ENCODE measurements around the gene RPL36. TPM values are rescaled to one million over a fixed set of nuclear protein-coding genes. Genes with fewer than 3 reads are reported as not detected.

Gene RPL36
- total and polyA plus RNA-seq, 10 donors = 294 to 2,825 (median 805) TPM

DNA sequence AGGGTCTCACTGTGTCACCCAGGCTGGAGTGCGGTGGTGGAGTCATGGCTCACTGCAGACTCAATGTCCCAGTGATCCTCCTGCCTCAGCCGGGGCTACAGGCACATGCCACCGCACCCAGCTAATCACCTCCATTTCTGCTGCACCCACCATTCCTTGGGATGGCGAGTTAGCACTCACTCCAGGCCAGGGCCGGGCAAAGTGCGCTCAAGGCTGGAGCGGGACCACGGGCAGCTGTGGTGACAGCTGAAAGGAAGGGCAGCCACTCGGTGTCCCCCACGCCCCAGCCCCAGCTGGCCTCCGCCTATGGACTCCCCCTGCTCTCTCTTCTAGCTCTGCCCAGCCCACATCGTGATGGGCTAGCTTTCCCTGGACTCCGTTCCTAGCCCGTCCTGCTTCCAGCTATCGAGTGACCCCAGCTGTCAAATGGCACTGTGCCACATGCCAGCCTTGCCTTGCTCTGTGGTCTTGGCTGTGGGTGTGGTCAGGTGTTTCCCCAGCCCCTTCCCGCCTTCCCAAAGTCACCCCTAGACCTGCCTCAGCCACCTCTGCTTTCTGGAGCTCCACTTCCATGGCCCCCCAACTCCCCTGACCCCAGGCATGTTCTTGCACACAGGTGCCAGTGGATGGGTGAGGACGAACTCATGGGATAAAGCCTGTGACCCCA is 13.9 kb upstream of the RPL36 start:
- Histone ChIP-seq H3K9me3 (no peaks in the 10 kb centered on the region), H3K27me3 (replicated peaks in 1 of 7) (no peaks in the 10 kb centered on the region), H3K36me3 (peaks cover 0 to 48% (median 11%) of the 10 kb centered on the region in 6 donors), H3K4me1 (peaks cover 11 to 28% (median 19%) of the 10 kb centered on the region in 6 donors), H3K4me3 (no peak overlapping the region), H3K27ac (no peak overlapping the region)
- 78 to 85% (median 80%) methylated on average over 9 to 17 of the region's 17 CpGs for WGBS, 5 donors
- DNase-seq = no peak
- TF ChIP-seq POLR2AphosphoS5 (IDR thresholded peaks at IDR 0.05) (peak in 1 of 3 donors; percentile 58), POLR2A (IDR thresholded peaks at IDR 0.05) (no peak)
- TF ChIP-seq, protein P1, sequence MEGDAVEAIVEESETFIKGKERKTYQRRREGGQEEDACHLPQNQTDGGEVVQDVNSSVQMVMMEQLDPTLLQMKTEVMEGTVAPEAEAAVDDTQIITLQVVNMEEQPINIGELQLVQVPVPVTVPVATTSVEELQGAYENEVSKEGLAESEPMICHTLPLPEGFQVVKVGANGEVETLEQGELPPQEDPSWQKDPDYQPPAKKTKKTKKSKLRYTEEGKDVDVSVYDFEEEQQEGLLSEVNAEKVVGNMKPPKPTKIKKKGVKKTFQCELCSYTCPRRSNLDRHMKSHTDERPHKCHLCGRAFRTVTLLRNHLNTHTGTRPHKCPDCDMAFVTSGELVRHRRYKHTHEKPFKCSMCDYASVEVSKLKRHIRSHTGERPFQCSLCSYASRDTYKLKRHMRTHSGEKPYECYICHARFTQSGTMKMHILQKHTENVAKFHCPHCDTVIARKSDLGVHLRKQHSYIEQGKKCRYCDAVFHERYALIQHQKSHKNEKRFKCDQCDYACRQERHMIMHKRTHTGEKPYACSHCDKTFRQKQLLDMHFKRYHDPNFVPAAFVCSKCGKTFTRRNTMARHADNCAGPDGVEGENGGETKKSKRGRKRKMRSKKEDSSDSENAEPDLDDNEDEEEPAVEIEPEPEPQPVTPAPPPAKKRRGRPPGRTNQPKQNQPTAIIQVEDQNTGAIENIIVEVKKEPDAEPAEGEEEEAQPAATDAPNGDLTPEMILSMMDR (IDR thresholded peaks at IDR 0.05 in 8 of 11, conservative IDR thresholded peaks at IDR 0.05 in 3 of 11) = no peak
- intact Hi-C loops (cut with DNase I; ENCODE audit: low total_unique reads) = loop anchor here (10.0 kb wide), 1 partner anchor 51 kb away; the partner anchor contains the start of genes SAFB and SAFB2

DNA sequence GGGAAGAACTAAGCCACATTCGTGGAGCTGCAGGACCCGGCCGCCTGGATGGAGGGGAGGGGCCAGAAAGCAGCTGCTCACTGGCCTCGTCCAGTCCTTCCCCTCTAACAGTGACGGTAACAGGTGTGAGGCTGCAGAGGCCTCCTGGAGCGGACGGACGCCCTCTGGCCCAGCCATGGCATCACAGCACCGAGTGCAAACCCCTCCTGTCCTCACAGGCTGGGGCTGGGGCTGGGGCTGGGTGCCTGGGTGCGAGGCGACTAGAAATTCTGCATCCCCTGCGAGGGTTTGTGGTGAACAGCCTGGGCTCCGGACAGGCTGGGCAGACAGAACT is 13.4 kb upstream of the RPL36 start:
- H3K4me1 ChIP-seq = peaks cover 12 to 33% (median 21%) of the 10 kb centered on the region in 6 donors
- H3K27me3 ChIP-seq (replicated peaks in 1 of 7) = no peaks in the 10 kb centered on the region
- WGBS, 5 donors = 52 to 88% (median 80%) methylated on average over 5 to 13 of the region's 13 CpGs
- no peak overlapping the region for H3K27ac ChIP-seq
- H3K4me3 ChIP-seq = no peak overlapping the region
- no peak for DNase-seq
- H3K9me3 ChIP-seq = no peaks in the 10 kb centered on the region
- TF ChIP-seq POLR2A (IDR thresholded peaks at IDR 0.05) = no peak
- peak in 1 of 3 donors; percentile 28 for TF ChIP-seq POLR2AphosphoS5 (IDR thresholded peaks at IDR 0.05)
- H3K36me3 ChIP-seq = peaks cover 0 to 43% (median 8%) of the 10 kb centered on the region in 6 donors
- intact Hi-C loops (cut with DNase I; ENCODE audit: low total_unique reads) = loop anchor here (10.0 kb wide), 1 partner anchor 52 kb away; the partner anchor contains the start of genes SAFB and SAFB2

DNA sequence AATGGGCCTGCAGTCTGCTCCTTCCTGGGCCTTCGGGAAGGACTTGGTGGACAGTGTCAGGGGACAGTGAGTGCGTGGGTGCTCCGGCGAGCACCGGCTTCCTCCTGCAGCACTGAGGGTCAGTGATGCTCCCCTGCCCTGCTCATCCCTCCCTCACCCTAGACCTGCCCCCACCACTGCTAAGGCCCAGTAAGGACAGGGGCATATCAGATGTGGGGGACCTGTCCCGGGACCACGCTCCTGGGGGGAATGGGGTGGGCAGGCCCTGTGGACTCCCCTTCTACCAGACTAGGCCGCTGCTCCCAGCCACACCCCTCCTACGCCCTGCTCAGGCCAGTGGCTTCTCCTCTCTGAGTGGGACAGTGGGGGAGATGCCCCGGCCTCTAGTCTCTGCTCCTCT is 13.0 kb upstream of the RPL36 start:
- Histone ChIP-seq H3K4me1 (peaks cover 12 to 33% (median 21%) of the 10 kb centered on the region in 6 donors), H3K27ac (no peak overlapping the region), H3K4me3 (no peak overlapping the region), H3K9me3 (no peaks in the 10 kb centered on the region), H3K36me3 (peaks cover 0 to 39% (median 6%) of the 10 kb centered on the region in 6 donors), H3K27me3 (replicated peaks in 1 of 7) (no peaks in the 10 kb centered on the region)
- intact Hi-C loops (cut with DNase I; ENCODE audit: low total_unique reads) = loop anchor here (10.0 kb wide), 1 partner anchor 52 kb away; the partner anchor contains the start of genes SAFB and SAFB2
- WGBS, 5 donors = 87 to 98% (median 91%) methylated on average over 6 to 10 of the region's 10 CpGs
- DNase-seq = no peak
- TF ChIP-seq POLR2AphosphoS5 (IDR thresholded peaks at IDR 0.05) (no peak), POLR2A (IDR thresholded peaks at IDR 0.05) (no peak)
- TF ChIP-seq, protein P1 (IDR thresholded peaks at IDR 0.05 in 8 of 11, conservative IDR thresholded peaks at IDR 0.05 in 3 of 11) = no peak

DNA sequence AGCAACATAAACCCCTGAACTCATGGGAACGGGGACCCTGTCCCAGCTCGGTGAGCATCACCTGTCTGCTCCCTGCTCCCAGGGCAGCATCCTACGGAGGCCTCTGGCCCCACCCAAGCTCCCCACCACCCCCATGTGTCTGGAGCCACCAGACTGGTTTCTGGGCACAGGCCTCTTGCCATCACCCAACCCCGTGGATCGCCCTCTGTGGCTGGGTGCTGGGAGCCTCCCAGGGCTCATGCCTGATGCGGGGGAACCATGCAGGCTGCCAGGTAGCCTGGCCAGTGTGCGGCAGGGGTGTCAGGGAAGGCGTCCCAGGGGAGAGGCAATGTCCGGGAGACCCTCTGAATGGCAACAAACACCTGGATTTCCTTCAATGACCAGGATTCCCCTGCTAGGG is 12.5 kb upstream of the RPL36 start:
- Histone ChIP-seq H3K9me3 (no peaks in the 10 kb centered on the region), H3K27me3 (replicated peaks in 1 of 7) (no peaks in the 10 kb centered on the region), H3K4me3 (no peak overlapping the region), H3K4me1 (peaks cover 12 to 33% (median 21%) of the 10 kb centered on the region in 6 donors), H3K36me3 (peaks cover 0 to 35% (median 6%) of the 10 kb centered on the region in 6 donors), H3K27ac (no peak overlapping the region)
- WGBS, 5 donors = 92 to 97% (median 93%) methylated on average over 8 to 9 of the region's 9 CpGs
- intact Hi-C loops (cut with DNase I; ENCODE audit: low total_unique reads) = loop anchor here (10.0 kb wide), 1 partner anchor 53 kb away; the partner anchor contains the start of genes SAFB and SAFB2
- no peak for DNase-seq
- TF ChIP-seq POLR2AphosphoS5 (IDR thresholded peaks at IDR 0.05) = peak in 1 of 3 donors; percentile 22
- TF ChIP-seq POLR2A (IDR thresholded peaks at IDR 0.05) = no peak
- TF ChIP-seq, protein P1 (IDR thresholded peaks at IDR 0.05 in 8 of 11, conservative IDR thresholded peaks at IDR 0.05 in 3 of 11) = no peak
